SH-SY5Y (cell line): ENCODE measurements around the gene ACTL8.

Experiments used
- GATA2 ChIP-seq: IDR thresholded peaks from 2 replicates; pipeline ENCODE4 v1.6.1; 2011; ENCODE audit warnings: mild to moderate bottlenecking, low read depth, low read length
- GATA3 ChIP-seq: IDR thresholded peaks from 2 replicates; pipeline ENCODE4 v1.6.1; 2011; ENCODE audit warnings: low read depth, mild to moderate bottlenecking, low read length, moderate library complexity

- TF ChIP-seq GATA2 (peak; percentile 66), GATA3 (no peak)
Measured at GRCh38 chr1:17729248-17729647, 25.9 kb upstream of the ACTL8 start.
